IMR-90 (cell line): ENCODE measurements around the gene ITGA1. TPM values are rescaled to one million over a fixed set of nuclear protein-coding genes. Genes with fewer than 3 reads are reported as not detected.

Experiments used
- ATAC-seq: fragments of 200-7000 bp; cut with Tn5 transposase; 2 replicates; pipeline ENCODE4 v1.9.1; 2020; ENCODE audit warnings: low read depth, mild to moderate bottlenecking, moderate library complexity
- BruUV-seq: library from RNA; stranded (reverse); fragments of 400-500 nt; replicated peaks from 2 replicates; lab custom pipeline; 2021; lab: Mats Ljungman, UMichigan
- CTCF ChIA-PET: fragments of 300-600 bp; formaldehyde crosslinking; extraction: SDS; loops from one replicate; lab custom pipeline; 2021; ENCODE audit warnings: antibody characterized with exemption; lab: Yijun Ruan, JAX
- POLR2A ChIA-PET: fragments of 300-600 bp; sonication (Branson Sonifier 250); formaldehyde crosslinking; loops from one replicate; lab custom pipeline; 2022; ENCODE audit warnings: antibody characterized with exemption; ENCODE audit not compliant: unreplicated experiment; lab: Charles Lee
- DNase-seq: peaks from one replicate; pipeline ENCODE4 v3.0.0; 2013
- H2AFZ ChIP-seq: replicated peaks from 2 replicates; pipeline ENCODE3; 2013; ENCODE audit warnings: low read length, mild to moderate bottlenecking; ENCODE audit not compliant: poor library complexity
- H2AK5ac ChIP-seq: 2 replicates; pipeline ENCODE4 v1.6.1; 2013; ENCODE audit warnings: low read depth, low read length, inconsistent platforms
- H2AK9ac ChIP-seq: replicated peaks from 2 replicates; pipeline ENCODE3; 2013; ENCODE audit warnings: mild to moderate bottlenecking, low read depth, low read length, moderate library complexity; ENCODE audit not compliant: poor library complexity
- H2BK120ac ChIP-seq: 2 replicates; pipeline ENCODE4 v1.6.1; 2013; ENCODE audit warnings: low read depth, low read length, inconsistent platforms
- H2BK15ac ChIP-seq: 3 replicates; pipeline ENCODE4 v1.6.1; 2013; ENCODE audit warnings: low read depth, low read length, inconsistent platforms
- H2BK20ac ChIP-seq: 2 replicates; pipeline ENCODE4 v1.6.1; 2013; ENCODE audit warnings: low read depth, mild to moderate bottlenecking, inconsistent platforms, low read length, moderate library complexity
- H2BK5ac ChIP-seq: 2 replicates; pipeline ENCODE4 v1.6.1; 2013; ENCODE audit warnings: mild to moderate bottlenecking, low read depth, low read length, inconsistent platforms; ENCODE audit not compliant: poor library complexity, severe bottlenecking
- H3K14ac ChIP-seq: replicated peaks from 2 replicates; pipeline ENCODE4 v1.6.1; 2013; ENCODE audit warnings: low read depth, low read length, inconsistent platforms
- H3K18ac ChIP-seq: 2 replicates; pipeline ENCODE4 v1.6.1; 2013; ENCODE audit warnings: low read depth, low read length, control low read depth
- H3K23ac ChIP-seq: 2 replicates; pipeline ENCODE4 v1.6.1; 2013; ENCODE audit warnings: low read depth, low read length, inconsistent platforms
- H3K27ac ChIP-seq: 2 replicates; pipeline ENCODE4 v1.5.1; 2013; ENCODE audit warnings: mild to moderate bottlenecking, control low read depth, low read length; ENCODE audit not compliant: insufficient read depth
- H3K27me3 ChIP-seq: 2 replicates; pipeline ENCODE4 v1.6.1; 2013; ENCODE audit warnings: low read length; ENCODE audit not compliant: control insufficient read depth, insufficient read depth
- H3K36me3 ChIP-seq: 2 replicates; pipeline ENCODE4 v1.6.1; 2013; ENCODE audit warnings: low read length, mixed read lengths; ENCODE audit not compliant: control insufficient read depth, insufficient read depth
- H3K4ac ChIP-seq: 2 replicates; pipeline ENCODE4 v1.6.1; 2013; ENCODE audit warnings: low read depth, low read length, inconsistent platforms
- H3K4me1 ChIP-seq: 2 replicates; pipeline ENCODE4 v1.6.1; 2013; ENCODE audit warnings: low read length, mixed read lengths; ENCODE audit not compliant: control insufficient read depth, insufficient read depth
- H3K4me2 ChIP-seq: 2 replicates; pipeline ENCODE4 v1.6.1; 2013; ENCODE audit warnings: low read depth, mild to moderate bottlenecking, control low read depth, low read length, moderate library complexity
- H3K4me3 ChIP-seq: 2 replicates; pipeline ENCODE4 v1.5.1; 2013; ENCODE audit warnings: low read depth, mild to moderate bottlenecking, control low read depth, low read length, moderate library complexity; ENCODE audit not compliant: insufficient read depth
- H3K56ac ChIP-seq: 2 replicates; pipeline ENCODE4 v1.6.1; 2013; ENCODE audit warnings: low read length, inconsistent platforms; ENCODE audit not compliant: insufficient read depth; ENCODE audit errors: extremely low read depth
- H3K79me1 ChIP-seq, 2 experiments: 2 replicates each; pipeline ENCODE4 v1.6.1; 2013; ENCODE audit warnings: low read length in 2 of 2, inconsistent platforms in 1 of 2, low read depth in 1 of 2
- H3K9ac ChIP-seq: 2 replicates; pipeline ENCODE4 v1.6.1; 2013; ENCODE audit warnings: low read depth, low read length, control low read depth
- H3K9me1 ChIP-seq: 2 replicates; pipeline ENCODE4 v1.6.1; 2013; ENCODE audit warnings: low read length, inconsistent platforms; ENCODE audit not compliant: insufficient read depth
- H3K9me3 ChIP-seq: 2 replicates; pipeline ENCODE4 v1.6.1; 2013; ENCODE audit warnings: low read length; ENCODE audit not compliant: control insufficient read depth, insufficient read depth
- H4K20me1 ChIP-seq: 2 replicates; pipeline ENCODE4 v1.6.1; 2013; ENCODE audit warnings: low read length, inconsistent platforms; ENCODE audit not compliant: insufficient read depth
- H4K5ac ChIP-seq: 2 replicates; pipeline ENCODE4 v1.6.1; 2013; ENCODE audit warnings: mild to moderate bottlenecking, low read depth, low read length, control low read depth
- H4K8ac ChIP-seq, 2 experiments: 2 replicates each; pipeline ENCODE4 v1.6.1; 2013; ENCODE audit warnings: low read depth in 2 of 2, low read length in 2 of 2, control low read depth in 1 of 2, inconsistent platforms in 1 of 2
- H4K91ac ChIP-seq: 2 replicates; pipeline ENCODE4 v1.6.1; 2013; ENCODE audit warnings: low read depth, low read length, inconsistent platforms; ENCODE audit not compliant: insufficient read depth
- BHLHE40 ChIP-seq: fragments of 150-350 bp; IDR thresholded peaks from 2 replicates; pipeline ENCODE4 v1.6.1; 2016; ENCODE audit warnings: mild to moderate bottlenecking, low read depth, low read length
- CEBPB ChIP-seq: IDR thresholded peaks from 2 replicates; pipeline ENCODE4 v1.6.1; 2012; ENCODE audit warnings: low read depth, low read length, improper control_type of control experiment
- MAFK ChIP-seq: IDR thresholded peaks from 2 replicates; pipeline ENCODE4 v1.6.1; 2012; ENCODE audit warnings: low read depth, low read length, improper control_type of control experiment
- MAZ ChIP-seq: IDR thresholded peaks from 2 replicates; pipeline ENCODE4 v1.6.1; 2012; ENCODE audit warnings: low read depth, mild to moderate bottlenecking, low read length, improper control_type of control experiment, moderate library complexity, borderline replicate concordance
- MXI1 ChIP-seq: IDR thresholded peaks from 2 replicates; pipeline ENCODE4 v1.6.1; 2012; ENCODE audit warnings: low read depth, mild to moderate bottlenecking, low read length, moderate library complexity, borderline replicate concordance
- NFE2L2 ChIP-seq: fragments of 150-350 bp; IDR thresholded peaks from 2 replicates; pipeline ENCODE4 v1.6.1; 2016; ENCODE audit warnings: low read depth, mild to moderate bottlenecking, low read length
- SMC3 ChIP-seq: fragments of 150-350 bp; IDR thresholded peaks from 2 replicates; pipeline ENCODE4 v1.6.1; 2016; ENCODE audit warnings: low read depth, mild to moderate bottlenecking, antibody characterized with exemption, low read length, moderate library complexity
- WGBS, 2 experiments: methylation state at CpG; one replicate each; pipeline versions ENCODE4 v1.1.5 to v1.1.7; 2013; ENCODE audit warnings: missing lambda C conversion rate in 2 of 2; ENCODE audit not compliant: insufficient read length in 1 of 2; ENCODE audit errors: extremely low coverage in 2 of 2; 5-methylcytosine and 5-hydroxymethylcytosine counted together
- dilution Hi-C: fragments of 300-500 bp; cut with HindIII; formaldehyde crosslinking; loops from one replicate; pipeline ENCODE4 v1.14.3; 2018; ENCODE audit warnings: low sequenced_read_pairs; ENCODE audit not compliant: unreplicated experiment
- in situ Hi-C: fragments of 300-500 bp; cut with MboI; formaldehyde crosslinking; loops from 3 replicates; pipeline ENCODE4 v1.14.3; 2019; ENCODE audit warnings: low sequenced_read_pairs, inconsistent platforms, mixed read lengths
- intact Hi-C: fragments of 100-400 bp; cut with micrococcal nuclease; formaldehyde crosslinking; loops from 2 replicates; pipeline ENCODE4 v1.10.0; 2022
- polyA plus RNA-seq, 3 experiments: library from polyadenylated mRNA; depleted of rRNA; stranded (reverse); fragments of >200 nt; gene quantifications; 2 replicates each; pipeline ENCODE4 v1.2.3, GENCODE V29; 2012; ENCODE audit warnings: low replicate concordance in 1 of 3
- total RNA-seq: library from RNA; depleted of rRNA; stranded (reverse); fragments of >200 nt; gene quantifications from 2 replicates; pipeline ENCODE4 v1.2.3, GENCODE V29; 2012
- TF ChIP-seq, protein P1 (sequence below): conservative IDR thresholded peaks from 2 replicates; pipeline ENCODE4 v1.5.1; 2012; ENCODE audit warnings: mild to moderate bottlenecking, low read depth, low read length, improper control_type of control experiment

ITGA1 gene
- total and polyA plus RNA-seq, 2 of the 4 experiments (the other 2 are of a cell fraction): 22.3 to 95.2 TPM

GRCh38 chr5:52844885-52845284, 57.2 kb downstream of the ITGA1 start:
- peak overlapping the region; percentile 96; the same call in 1 of the 2 replicates for H3K4ac ChIP-seq
- no peak overlapping the region for H3K4me3 ChIP-seq
- POLR2A ChIA-PET: no interaction called here
- H4K20me1 ChIP-seq: no peaks in the 10 kb centered on the region
- H3K4me2 ChIP-seq: peak overlapping the region; percentile 79
- dilution Hi-C loops: no loop called here
- H3K18ac ChIP-seq: peak overlapping the region; percentile 99
- H3K27ac ChIP-seq: peak overlapping the region; percentile 99
- no peaks in the 10 kb centered on the region for H3K27me3 ChIP-seq
- no TSS peak for BruUV-seq
- TF ChIP-seq MAFK (no peak), MAZ (no peak), NFE2L2 (no peak), BHLHE40 (no peak), MXI1 (no peak), CEBPB (no peak), SMC3 (no peak)
- TF ChIP-seq, protein P1, sequence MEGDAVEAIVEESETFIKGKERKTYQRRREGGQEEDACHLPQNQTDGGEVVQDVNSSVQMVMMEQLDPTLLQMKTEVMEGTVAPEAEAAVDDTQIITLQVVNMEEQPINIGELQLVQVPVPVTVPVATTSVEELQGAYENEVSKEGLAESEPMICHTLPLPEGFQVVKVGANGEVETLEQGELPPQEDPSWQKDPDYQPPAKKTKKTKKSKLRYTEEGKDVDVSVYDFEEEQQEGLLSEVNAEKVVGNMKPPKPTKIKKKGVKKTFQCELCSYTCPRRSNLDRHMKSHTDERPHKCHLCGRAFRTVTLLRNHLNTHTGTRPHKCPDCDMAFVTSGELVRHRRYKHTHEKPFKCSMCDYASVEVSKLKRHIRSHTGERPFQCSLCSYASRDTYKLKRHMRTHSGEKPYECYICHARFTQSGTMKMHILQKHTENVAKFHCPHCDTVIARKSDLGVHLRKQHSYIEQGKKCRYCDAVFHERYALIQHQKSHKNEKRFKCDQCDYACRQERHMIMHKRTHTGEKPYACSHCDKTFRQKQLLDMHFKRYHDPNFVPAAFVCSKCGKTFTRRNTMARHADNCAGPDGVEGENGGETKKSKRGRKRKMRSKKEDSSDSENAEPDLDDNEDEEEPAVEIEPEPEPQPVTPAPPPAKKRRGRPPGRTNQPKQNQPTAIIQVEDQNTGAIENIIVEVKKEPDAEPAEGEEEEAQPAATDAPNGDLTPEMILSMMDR: no peak
- peak overlapping the region; percentile 86 for H2BK120ac ChIP-seq
- peak overlapping the region; percentile 94; the same call in 1 of the 2 replicates for H4K91ac ChIP-seq
- H3K9me1 ChIP-seq: no peaks in the 10 kb centered on the region
- no peaks in the 10 kb centered on the region for H3K9me3 ChIP-seq
- peaks cover 23% of the 10 kb centered on the region for H3K4me1 ChIP-seq
- ATAC-seq (no peak; the same call in 1 of the 2 replicates), DNase-seq (peak; percentile 61)
- H4K5ac ChIP-seq: peak overlapping the region; percentile 99
- peak overlapping the region; percentile 59; the same call in 1 of the 2 replicates for H3K56ac ChIP-seq
- peak overlapping the region; percentile 80; the same call in 1 of the 3 replicates for H2BK15ac ChIP-seq
- in situ Hi-C loops: no loop called here
- H2BK20ac ChIP-seq: peak overlapping the region; percentile 84
- peak overlapping the region; percentile 44; the same call in 1 of the 2 replicates for H3K9ac ChIP-seq
- H2AFZ ChIP-seq: no peak overlapping the region
- CTCF ChIA-PET: interaction anchor here (2.0 kb wide), 1 partner anchor 53 kb away, joined by 5 read pairs; no protein-coding TSS in a partner anchor
- 0 out of 2 replicates have a peak overlapping the region, but pooled peaks have one; percentile 98 for H2AK5ac ChIP-seq
- peak overlapping the region; percentile 27; the same call in 1 of the 2 replicates for H3K23ac ChIP-seq
- intact Hi-C loops: no loop called here
- peak overlapping the region; percentile 73 to 74; a peak in 3 of 4 replicates for H4K8ac ChIP-seq
- H2BK5ac ChIP-seq: peak overlapping the region; percentile 99
- peak overlapping the region; percentile 96; the same call in 1 of the 2 replicates for H3K14ac ChIP-seq
- no peak overlapping the region for H2AK9ac ChIP-seq
- no CpG with 5 or more reads among the region's 1 CpG for WGBS, 2 experiments
- no peaks in the 10 kb centered on the region for H3K36me3 ChIP-seq
- H3K79me1 ChIP-seq: peaks cover 12 to 47% of the 10 kb centered on the region in 2 experiments
